Common myeloid progenitor, CD34-positive (primary cell): ENCODE results near the gene HSD17B10.

Source experiments
- CTCF ChIA-PET: fragments of 350-600 bp; sonication (Branson Sonifier 250); formaldehyde crosslinking; loops from one replicate; lab custom pipeline; 2021; ENCODE audit warnings: antibody characterized with exemption; lab: Charles Lee
- POLR2A ChIA-PET: fragments of 350-600 bp; sonication (Branson Sonifier 250); formaldehyde crosslinking; loops from one replicate; lab custom pipeline; 2021; ENCODE audit warnings: antibody characterized with exemption; lab: Charles Lee
- DNase-seq, 3 donors: peaks; one replicate each; pipeline versions ENCODE4 v3.0.0 to v3.0.0-alpha.2; 2013
- H3K27ac ChIP-seq, 2 experiments: 1 replicate in 1 of 2; 2 replicates in 1 of 2; pipeline ENCODE4 v1.7.0; 2013; ENCODE audit warnings: inconsistent platforms in 2 of 2, low read length in 2 of 2, mild to moderate bottlenecking in 2 of 2, low read depth in 1 of 2, moderate library complexity in 1 of 2; ENCODE audit not compliant: severe bottlenecking in 2 of 2, insufficient read depth in 1 of 2, poor library complexity in 1 of 2
- H3K27me3 ChIP-seq, 5 experiments: replicated peaks in 2 of 5; 1 replicate in 3 of 5; 2 replicates in 2 of 5; pipeline versions ENCODE4 v1.6.1 to v1.7.0; 2013; ENCODE audit warnings: low read length in 4 of 5, mild to moderate bottlenecking in 2 of 5, moderate library complexity in 2 of 5, inconsistent platforms in 1 of 5; ENCODE audit not compliant: insufficient read depth in 5 of 5, control insufficient read depth in 4 of 5
- H3K36me3 ChIP-seq, 4 experiments: 1 replicate in 2 of 4; 2 replicates in 2 of 4; pipeline versions ENCODE4 v1.6.1 to v1.7.0; 2013; ENCODE audit warnings: low read length in 3 of 4, control low read depth in 1 of 4, mild to moderate bottlenecking in 1 of 4; ENCODE audit not compliant: control insufficient read depth in 4 of 4, insufficient read depth in 4 of 4
- H3K4me1 ChIP-seq, 4 experiments: 1 replicate in 3 of 4; 2 replicates in 1 of 4; pipeline versions ENCODE4 v1.6.1 to v1.7.1; 2013; ENCODE audit warnings: low read length in 3 of 4, mild to moderate bottlenecking in 3 of 4, control low read depth in 1 of 4, inconsistent platforms in 1 of 4, moderate library complexity in 1 of 4; ENCODE audit not compliant: control insufficient read depth in 4 of 4, insufficient read depth in 4 of 4; ENCODE audit errors: control extremely low read depth in 1 of 4
- H3K4me3 ChIP-seq, 7 experiments: 1 replicate in 4 of 7; 2 replicates in 3 of 7; pipeline versions ENCODE4 v1.5.1 to v1.7.0; 2013; ENCODE audit warnings: mild to moderate bottlenecking in 7 of 7, low read length in 6 of 7, moderate library complexity in 6 of 7, inconsistent platforms in 2 of 7, low read depth in 2 of 7, control low read depth in 1 of 7; ENCODE audit not compliant: insufficient read depth in 4 of 7, control insufficient read depth in 1 of 7; ENCODE audit errors: extremely low read depth in 1 of 7
- H3K9me3 ChIP-seq, 5 experiments: 1 replicate in 4 of 5; 2 replicates in 1 of 5; pipeline versions ENCODE4 v1.6.1 to v1.7.1; 2013; ENCODE audit warnings: low read length in 4 of 5, mild to moderate bottlenecking in 2 of 5, inconsistent platforms in 1 of 5, low read depth in 1 of 5, moderate library complexity in 1 of 5; ENCODE audit not compliant: control insufficient read depth in 4 of 5, insufficient read depth in 2 of 5; ENCODE audit errors: control extremely low read depth in 1 of 5
- WGBS: methylation state at CpG from one replicate; pipeline ENCODE4 v1.1.5; 2013; ENCODE audit not compliant: insufficient coverage; 5-methylcytosine and 5-hydroxymethylcytosine counted together

The HSD17B10 gene

DNA sequence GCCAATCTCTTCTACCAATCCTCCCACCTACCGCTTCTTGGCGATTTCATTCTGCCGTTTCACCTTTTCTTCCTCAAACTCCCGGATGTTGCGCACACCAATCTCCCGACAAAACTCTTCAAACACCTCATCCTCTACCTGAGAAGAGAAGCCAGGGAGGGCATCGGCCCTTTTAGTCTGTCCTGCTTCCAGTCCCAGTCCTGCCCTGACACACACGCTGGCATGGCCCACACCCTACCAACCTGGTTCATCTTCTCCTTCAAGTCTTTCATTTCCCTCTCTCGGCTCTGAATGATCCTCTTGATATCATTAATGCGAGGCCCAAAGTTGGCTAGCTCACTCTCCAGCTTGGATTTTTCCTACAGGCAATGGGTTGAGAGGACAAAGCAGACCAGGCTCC is 30.6 kb downstream of the HSD17B10 start:
- Histone ChIP-seq H3K4me1 (no peaks in the 10 kb centered on the region), H3K36me3 (peaks cover 25 to 88% (median 59%) of the 10 kb centered on the region in 4 experiments), H3K27ac (no peak overlapping the region), H3K4me3 (no peak overlapping the region), H3K9me3 (no peaks in the 10 kb centered on the region), H3K27me3 (no peaks in the 10 kb centered on the region)
- WGBS, result 98% methylated on average over 9 of the region's 10 CpGs
- DNase-seq, result no peak
- ChIA-PET CTCF (interaction anchor here (1.0 to 1.3 kb wide), 3 partner anchors 8 to 32 kb away, joined by 3 to 4 read pairs (median 3); no protein-coding TSS in a partner anchor), POLR2A (no interaction called here)

DNA sequence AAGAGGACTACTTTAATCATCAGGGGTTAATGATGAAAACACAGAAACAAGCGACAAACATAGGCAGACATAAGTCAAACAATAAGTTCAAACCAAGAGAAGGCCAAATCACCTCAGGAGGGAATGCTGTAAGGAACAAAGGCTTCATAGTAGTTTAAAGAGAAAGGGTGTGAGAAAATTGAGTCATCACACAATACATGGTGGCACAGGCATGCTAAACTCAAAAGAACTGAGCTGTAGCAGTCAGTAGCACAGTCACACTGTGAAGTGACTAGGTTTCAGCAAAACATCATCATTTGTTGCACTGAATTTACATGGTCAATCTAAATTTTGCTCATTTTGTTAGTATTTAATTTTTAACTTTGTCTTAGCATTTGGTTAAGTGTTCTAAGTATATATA is 36.0 kb downstream of the HSD17B10 start:
- no peak for DNase-seq
- ChIA-PET CTCF (interaction anchor here (2.3 kb wide), 1 partner anchor 14 kb away, joined by 6 read pairs; no protein-coding TSS in a partner anchor), POLR2A (no interaction called here)
- WGBS, result no CpG with 5 or more reads among the region's 1 CpG
- H3K36me3 ChIP-seq, result peaks cover 23 to 79% (median 40%) of the 10 kb centered on the region in 4 experiments
- H3K4me1 ChIP-seq, result no peaks in the 10 kb centered on the region
- H3K4me3 ChIP-seq, result no peak overlapping the region
- no peak overlapping the region for H3K27ac ChIP-seq
- H3K9me3 ChIP-seq, result no peaks in the 10 kb centered on the region
- H3K27me3 ChIP-seq, result no peaks in the 10 kb centered on the region

DNA sequence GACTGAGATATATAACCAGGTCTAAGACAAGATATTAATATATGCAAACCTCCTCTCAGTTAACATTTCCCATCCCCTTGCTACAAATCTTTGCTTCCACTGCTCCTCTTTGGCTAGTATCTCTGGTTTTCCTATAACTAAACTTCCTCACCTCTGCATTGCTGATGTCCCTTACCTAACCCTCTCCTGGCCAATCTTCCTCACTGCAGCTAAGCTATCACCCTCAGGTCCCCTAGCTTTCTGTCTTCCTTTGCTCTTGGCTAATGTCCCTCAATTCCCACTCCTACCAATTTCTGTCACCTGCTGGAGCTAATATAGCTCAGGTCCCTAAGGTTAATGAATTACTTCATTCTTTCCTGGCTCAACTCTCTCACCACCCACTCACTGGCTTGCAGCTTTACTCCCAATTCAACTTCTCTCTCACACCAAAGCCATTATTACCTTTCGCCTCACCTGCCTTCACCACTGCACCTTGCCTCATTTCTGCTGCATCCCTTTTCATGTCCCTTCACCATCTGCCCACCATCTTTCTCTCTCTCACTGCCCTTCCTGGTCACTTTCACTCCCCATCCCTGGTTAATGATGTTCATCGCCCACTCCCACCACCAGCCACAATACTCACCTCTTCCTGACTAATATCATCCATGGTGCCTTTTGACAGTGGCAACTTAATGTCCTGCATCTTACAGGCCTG is 38.4 kb downstream of the HSD17B10 start:
- ChIA-PET POLR2A (no interaction called here), CTCF (interaction anchor here (1.2 to 1.4 kb wide), 3 partner anchors 16 to 83 kb away, joined by 3 to 5 read pairs (median 3); no protein-coding TSS in a partner anchor)
- Histone ChIP-seq H3K36me3 (peaks cover 15 to 73% (median 30%) of the 10 kb centered on the region in 4 experiments), H3K4me1 (no peaks in the 10 kb centered on the region), H3K9me3 (no peaks in the 10 kb centered on the region), H3K4me3 (no peak overlapping the region), H3K27me3 (no peaks in the 10 kb centered on the region), H3K27ac (no peak overlapping the region)
- WGBS, result 93% methylated on average over 2 of the region's 2 CpGs
- peak in 1 of 3 donors; percentile 14 for DNase-seq

DNA sequence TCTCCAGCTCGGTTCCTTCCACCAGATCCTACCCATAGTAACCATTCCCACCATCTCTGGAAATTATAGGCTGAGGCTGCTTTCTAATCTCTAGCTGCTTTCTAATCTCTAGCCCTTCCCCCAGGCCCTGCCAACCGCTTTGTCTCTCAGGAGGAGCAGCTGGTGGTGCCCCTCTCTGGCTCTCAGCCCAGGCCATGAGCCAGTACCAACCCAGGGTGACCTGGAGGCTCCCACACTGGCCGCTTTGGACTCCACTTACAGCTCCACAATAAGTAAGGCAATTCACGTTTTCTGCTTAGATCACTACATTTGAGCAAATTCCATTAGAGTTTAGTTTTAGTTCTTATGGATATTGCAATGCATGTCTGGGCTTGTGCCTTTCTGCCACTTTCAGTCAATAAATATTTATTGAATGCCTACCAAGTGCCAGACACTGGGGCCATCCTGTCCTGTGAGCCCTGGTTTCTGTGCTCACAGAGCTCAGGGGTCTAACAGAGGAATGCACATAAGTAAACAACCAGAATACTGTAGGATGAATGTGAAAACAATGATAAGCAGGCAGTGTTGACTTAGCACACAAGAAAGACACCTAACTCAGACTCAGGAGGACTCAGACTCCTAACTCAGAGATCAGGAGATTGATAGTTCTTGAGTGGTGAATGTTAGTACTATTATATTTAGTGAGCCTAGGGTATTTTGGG is 50.6 kb downstream of the HSD17B10 start:
- DNase-seq, result no peak
- WGBS, result 94% methylated on average over 3 of the region's 4 CpGs
- Histone ChIP-seq H3K9me3 (no peaks in the 10 kb centered on the region), H3K36me3 (peaks cover 16 to 75% (median 53%) of the 10 kb centered on the region in 4 experiments), H3K4me3 (no peak overlapping the region), H3K4me1 (no peaks in the 10 kb centered on the region), H3K27ac (no peak overlapping the region), H3K27me3 (no peaks in the 10 kb centered on the region)
- CTCF ChIA-PET, result no interaction called here
- POLR2A ChIA-PET, result no interaction called here
